Adrenal gland (tissue), 5 donors: ENCODE measurements around the gene SLC25A19.

ENCODE experiments used
- CTCF ChIP-seq, 6 experiments: fragments of 450-650 bp in 4 of 6; fragments of 200-600 bp in 2 of 6; sonication (generic) in 1 of 6; IDR thresholded peaks; 1 replicate in 5 of 6; 2 replicates in 1 of 6; pipeline versions ENCODE4 v1.5.1 to v1.8.0; 2016 to 2021; ENCODE audit warnings: antibody characterized with exemption in 6 of 6, mild to moderate bottlenecking in 2 of 6, moderate library complexity in 1 of 6
- POLR2A ChIP-seq, 2 donors: fragments of 450-650 bp; IDR thresholded peaks; one replicate each; pipeline ENCODE4 v1.6.1; 2017; ENCODE audit warnings: antibody characterized with exemption in 2 of 2, mild to moderate bottlenecking in 2 of 2, moderate library complexity in 1 of 2
- donor health status: DM: no; HTN: no; CAD: no.

GRCh38 chr17:75289115-75289831, at the start of gene SLC25A19:
- TF ChIP-seq CTCF (IDR thresholded peaks at IDR 0.05) = peak in 1 of 6 experiments; percentile 5
- TF ChIP-seq POLR2A (IDR thresholded peaks at IDR 0.05) = peak; percentile 87 to 99
